Duodenal mucosa (tissue), 2 donors: ENCODE data around the gene PLOD3.

ENCODE experiments used
- H3K27ac ChIP-seq: one replicate; pipeline ENCODE4 v1.7.0; 2013; ENCODE audit warnings: low read depth, low read length
- H3K27me3 ChIP-seq, 2 donors: one replicate each; pipeline ENCODE4 v1.7.0; 2013; ENCODE audit warnings: low read length in 2 of 2, control low read depth in 1 of 2; ENCODE audit not compliant: insufficient read depth in 2 of 2, control insufficient read depth in 1 of 2
- H3K36me3 ChIP-seq, 2 donors: one replicate each; pipeline ENCODE4 v1.7.0; 2013; ENCODE audit warnings: low read length in 2 of 2, control low read depth in 1 of 2; ENCODE audit not compliant: insufficient read depth in 2 of 2, control insufficient read depth in 1 of 2
- H3K4me1 ChIP-seq, 2 donors: one replicate each; pipeline ENCODE4 v1.7.0; 2013; ENCODE audit warnings: low read length in 2 of 2, control low read depth in 1 of 2; ENCODE audit not compliant: insufficient read depth in 2 of 2, control insufficient read depth in 1 of 2
- H3K4me3 ChIP-seq, 2 donors: one replicate each; pipeline ENCODE4 v1.7.0; 2013; ENCODE audit warnings: low read length in 2 of 2, low read depth in 1 of 2
- H3K9ac ChIP-seq, 2 donors: one replicate each; pipeline ENCODE4 v1.7.0; 2013; ENCODE audit warnings: low read length in 2 of 2, low read depth in 1 of 2
- H3K9me3 ChIP-seq, 2 donors: one replicate each; pipeline ENCODE4 v1.7.0; 2013; ENCODE audit warnings: low read length in 2 of 2, control low read depth in 1 of 2; ENCODE audit not compliant: control insufficient read depth in 1 of 2

PLOD3 gene

DNA sequence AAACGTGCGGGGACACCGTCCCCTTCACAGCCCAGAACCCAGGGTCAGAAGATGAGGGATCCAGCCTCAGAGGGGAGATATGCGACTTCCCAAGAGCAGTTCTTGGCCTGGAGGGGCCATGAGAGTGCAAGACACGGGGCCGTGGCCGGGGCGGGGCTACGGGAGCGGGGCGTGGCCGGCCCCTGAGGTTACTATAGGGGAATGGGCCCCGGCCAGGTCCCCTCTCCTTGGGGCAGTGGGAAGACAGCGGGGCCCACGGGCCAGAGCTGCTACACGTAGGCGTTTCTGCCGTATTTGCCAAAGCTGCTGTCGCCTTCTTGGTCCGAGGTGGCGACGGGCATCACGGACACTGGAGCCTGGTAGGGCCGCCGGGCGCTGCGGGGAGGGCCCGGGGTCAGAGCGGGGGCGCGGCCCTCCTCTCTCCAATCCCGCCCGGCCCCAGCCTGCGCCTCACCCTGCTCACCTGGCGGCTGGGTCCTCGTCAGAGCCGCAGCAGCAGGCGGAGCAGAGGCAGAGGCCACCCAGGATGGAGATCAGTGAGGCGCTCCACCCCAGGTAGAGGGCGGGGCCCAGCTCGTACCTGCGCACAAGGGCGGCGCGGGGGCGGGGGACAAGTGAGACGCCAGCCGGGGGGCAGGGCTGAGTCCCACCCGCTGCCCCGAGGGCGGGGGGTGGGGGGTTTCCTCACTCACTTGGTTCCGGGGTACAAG, 14.9 kb upstream of the PLOD3 start:
- peak overlapping the region; percentile 57 to 60 for H3K4me3 ChIP-seq

GRCh38 chr7:101231644-101232043, 14.3 kb upstream of the PLOD3 start:
- peak overlapping the region; percentile 57 to 60 for H3K4me3 ChIP-seq
- peaks cover 18 to 26% of the 10 kb centered on the region in 2 donors for H3K4me1 ChIP-seq
- peak overlapping the region; percentile 45 to 53 for H3K9ac ChIP-seq
- H3K27me3 ChIP-seq = no peaks in the 10 kb centered on the region
- no peaks in the 10 kb centered on the region for H3K9me3 ChIP-seq
- H3K27ac ChIP-seq = peak overlapping the region; percentile 85
- H3K36me3 ChIP-seq = peaks cover 4 to 13% of the 10 kb centered on the region in 2 donors

More for the DNA sequence above, 14.9 kb upstream of the PLOD3 start:
- peaks cover 9 to 11% of the 10 kb centered on the region in 2 donors for H3K36me3 ChIP-seq
- peak overlapping the region; percentile 45 to 54 for H3K9ac ChIP-seq
- peak overlapping the region; percentile 85 for H3K27ac ChIP-seq
- H3K9me3 ChIP-seq = no peaks in the 10 kb centered on the region
- H3K27me3 ChIP-seq = no peaks in the 10 kb centered on the region
- peaks cover 18 to 26% of the 10 kb centered on the region in 2 donors for H3K4me1 ChIP-seq

- peaks cover 4 to 10% of the 10 kb centered on the region in 2 donors for H3K4me1 ChIP-seq
- no peaks in the 10 kb centered on the region for H3K27me3 ChIP-seq
- no peaks in the 10 kb centered on the region for H3K9me3 ChIP-seq
- peaks cover 8 to 37% of the 10 kb centered on the region in 2 donors for H3K36me3 ChIP-seq
- H3K9ac ChIP-seq = no peak overlapping the region
- H3K4me3 ChIP-seq = no peak overlapping the region
- no peak overlapping the region for H3K27ac ChIP-seq
Observed at GRCh38 chr7:101226721-101227120, 9.3 kb upstream of the PLOD3 start.

GRCh38 chr7:101225650-101226049, 8.3 kb upstream of the PLOD3 start:
- no peaks in the 10 kb centered on the region for H3K9me3 ChIP-seq
- peaks cover 0 to 4% of the 10 kb centered on the region in 2 donors for H3K4me1 ChIP-seq
- H3K9ac ChIP-seq = no peak overlapping the region
- H3K36me3 ChIP-seq = peaks cover 8 to 37% of the 10 kb centered on the region in 2 donors
- no peak overlapping the region for H3K4me3 ChIP-seq
- no peaks in the 10 kb centered on the region for H3K27me3 ChIP-seq
- H3K27ac ChIP-seq = no peak overlapping the region

DNA sequence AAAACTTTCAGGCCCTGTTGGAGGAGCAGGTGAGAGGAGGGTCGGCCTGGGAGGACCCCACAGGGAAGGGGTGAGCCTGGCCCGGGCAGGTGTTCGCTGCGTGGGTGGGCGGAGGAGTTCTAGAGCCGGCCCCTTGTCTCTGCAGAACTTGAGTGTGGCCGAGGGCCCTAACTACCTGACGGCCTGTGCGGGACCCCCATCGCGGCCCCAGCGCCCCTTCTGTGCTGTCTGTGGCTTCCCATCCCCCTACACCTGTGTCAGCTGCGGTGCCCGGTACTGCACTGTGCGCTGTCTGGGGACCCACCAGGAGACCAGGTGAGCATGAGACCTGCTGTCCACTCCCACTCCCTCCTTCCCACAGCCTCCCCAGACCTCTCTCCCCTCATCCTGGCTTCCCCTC, 6.1 kb upstream of the PLOD3 start:
- Histone ChIP-seq H3K27me3 (no peaks in the 10 kb centered on the region), H3K4me3 (no peak overlapping the region), H3K4me1 (peaks cover 15 to 16% of the 10 kb centered on the region in 2 donors), H3K9ac (no peak overlapping the region), H3K36me3 (peaks cover 8 to 37% of the 10 kb centered on the region in 2 donors), H3K27ac (no peak overlapping the region), H3K9me3 (no peaks in the 10 kb centered on the region)

DNA sequence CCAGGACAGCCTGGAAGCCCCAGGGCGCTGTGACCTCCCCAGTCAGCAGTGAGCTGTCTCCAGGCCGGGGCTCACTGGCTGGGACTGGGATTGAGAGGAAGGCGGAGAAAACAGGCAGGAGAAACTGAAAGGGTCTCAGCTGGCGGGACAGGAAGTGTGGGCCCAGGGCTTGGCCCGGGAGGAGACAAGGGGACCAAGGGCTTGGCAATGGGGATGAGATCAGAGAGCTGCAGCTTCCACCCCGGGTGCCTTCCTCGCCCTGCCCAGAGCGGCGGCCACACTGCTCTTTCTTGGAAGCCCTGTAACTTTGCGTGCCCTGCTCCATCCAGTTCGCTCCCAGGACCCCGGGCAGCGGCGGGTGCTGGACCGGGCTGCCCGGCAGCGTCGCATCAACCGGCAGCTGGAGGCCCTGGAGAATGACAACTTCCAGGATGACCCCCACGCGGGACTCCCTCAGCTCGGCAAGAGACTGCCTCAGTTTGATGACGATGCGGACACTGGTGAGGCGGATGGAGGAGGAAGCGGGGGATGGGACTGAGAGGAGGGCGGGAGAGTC, 5.0 kb upstream of the PLOD3 start:
- Histone ChIP-seq H3K36me3 (peaks cover 8 to 34% of the 10 kb centered on the region in 2 donors), H3K9ac (no peak overlapping the region), H3K4me3 (no peak overlapping the region), H3K9me3 (no peaks in the 10 kb centered on the region), H3K27me3 (no peaks in the 10 kb centered on the region), H3K4me1 (peaks cover 17 to 19% of the 10 kb centered on the region in 2 donors), H3K27ac (no peak overlapping the region)

DNA sequence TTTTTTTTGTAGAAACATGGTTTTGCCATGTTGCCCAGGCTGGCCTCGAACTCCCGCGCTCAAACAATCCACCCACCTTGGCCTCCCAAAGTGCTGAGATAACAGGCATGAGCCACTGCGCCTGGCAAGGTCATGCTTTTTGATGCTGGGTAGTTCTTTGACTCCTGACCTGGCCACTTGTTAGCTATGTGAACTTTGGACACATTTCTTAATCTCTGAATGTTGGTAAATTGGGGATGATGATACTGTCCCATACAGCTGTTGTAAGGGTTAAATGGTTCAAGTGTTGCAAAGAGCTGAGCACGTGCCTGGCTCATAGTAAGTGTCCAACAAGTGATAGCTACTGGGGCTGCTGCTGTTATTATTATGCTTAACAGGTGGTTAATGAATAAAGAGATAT, 2.9 kb upstream of the PLOD3 start:
- Histone ChIP-seq H3K4me1 (peaks cover 26 to 34% of the 10 kb centered on the region in 2 donors), H3K9me3 (no peaks in the 10 kb centered on the region), H3K27me3 (no peaks in the 10 kb centered on the region), H3K36me3 (peaks cover 8 to 30% of the 10 kb centered on the region in 2 donors), H3K4me3 (no peak overlapping the region), H3K27ac (no peak overlapping the region), H3K9ac (no peak overlapping the region)

GRCh38 chr7:101218236-101219125, 1.1 kb upstream of the PLOD3 start:
- no peaks in the 10 kb centered on the region for H3K9me3 ChIP-seq
- H3K4me3 ChIP-seq = peak overlapping the region; percentile 70 to 95
- peak overlapping the region; percentile 89 to 91 for H3K9ac ChIP-seq
- no peaks in the 10 kb centered on the region for H3K27me3 ChIP-seq
- H3K36me3 ChIP-seq = peaks cover 2 to 20% of the 10 kb centered on the region in 2 donors
- H3K4me1 ChIP-seq = peaks cover 26 to 34% of the 10 kb centered on the region in 2 donors
- peak overlapping the region; percentile 98 for H3K27ac ChIP-seq

- H3K9me3 ChIP-seq = no peaks in the 10 kb centered on the region
- peaks cover 0 to 18% of the 10 kb centered on the region in 2 donors for H3K36me3 ChIP-seq
- peaks cover 26 to 34% of the 10 kb centered on the region in 2 donors for H3K4me1 ChIP-seq
Observed at GRCh38 chr7:101216860-101217387, 457 bp downstream of the PLOD3 start.

More at GRCh38 chr7:101216860-101217387, 457 bp downstream of the PLOD3 start:
- Histone ChIP-seq H3K9ac (peak overlapping the region; percentile 75 to 89), H3K27ac (peak overlapping the region; percentile 98), H3K27me3 (no peaks in the 10 kb centered on the region), H3K4me3 (peak overlapping the region; percentile 70 to 95)
